HG02571 (cell line): ENCODE measurements around the gene CCSER1.
"Not testable (repeated sequence)": the region's sequence is repeated elsewhere in the genome, so short reads cannot be mapped to it uniquely, and the experiment has no call there.

Experiments used
- ATAC-seq: cut with Tn5 transposase; IDR thresholded peaks from one replicate; pipeline ENCODE4 v1.9.1; 2021; ENCODE audit warnings: mild to moderate bottlenecking, moderate library complexity; ENCODE audit not compliant: unreplicated experiment

Gene CCSER1

GRCh38 chr4:90996813-90997212 is 869.6 kb downstream of the CCSER1 start:
- no peak for ATAC-seq

DNA sequence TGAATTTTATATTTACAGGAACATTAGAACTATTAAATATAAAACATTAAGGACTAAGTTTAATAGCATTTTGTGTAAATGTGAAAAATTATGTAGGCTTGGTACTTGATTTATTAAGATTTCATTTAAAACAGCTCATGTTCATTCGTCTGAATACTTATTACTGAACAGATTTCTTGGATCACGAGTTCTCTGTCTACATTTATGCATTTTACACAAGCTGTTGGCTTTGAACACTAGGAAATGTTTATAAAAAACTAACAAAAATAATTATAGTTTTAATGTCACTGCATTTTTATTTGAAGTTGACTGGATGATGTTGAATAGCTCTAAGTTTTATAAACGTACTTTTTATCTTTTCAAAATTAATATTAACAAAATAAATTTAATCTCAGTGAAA is 888.7 kb downstream of the CCSER1 start:
- no peak for ATAC-seq

- ATAC-seq = no peak
Observed at GRCh38 chr4:91019513-91019912, 892.3 kb downstream of the CCSER1 start.

GRCh38 chr4:91025241-91026148 is 898.3 kb downstream of the CCSER1 start:
- ATAC-seq = no peak

GRCh38 chr4:91028228-91028627 is 901.0 kb downstream of the CCSER1 start:
- no peak for ATAC-seq

GRCh38 chr4:91031761-91032160 is 904.6 kb downstream of the CCSER1 start:
- ATAC-seq = no peak

DNA sequence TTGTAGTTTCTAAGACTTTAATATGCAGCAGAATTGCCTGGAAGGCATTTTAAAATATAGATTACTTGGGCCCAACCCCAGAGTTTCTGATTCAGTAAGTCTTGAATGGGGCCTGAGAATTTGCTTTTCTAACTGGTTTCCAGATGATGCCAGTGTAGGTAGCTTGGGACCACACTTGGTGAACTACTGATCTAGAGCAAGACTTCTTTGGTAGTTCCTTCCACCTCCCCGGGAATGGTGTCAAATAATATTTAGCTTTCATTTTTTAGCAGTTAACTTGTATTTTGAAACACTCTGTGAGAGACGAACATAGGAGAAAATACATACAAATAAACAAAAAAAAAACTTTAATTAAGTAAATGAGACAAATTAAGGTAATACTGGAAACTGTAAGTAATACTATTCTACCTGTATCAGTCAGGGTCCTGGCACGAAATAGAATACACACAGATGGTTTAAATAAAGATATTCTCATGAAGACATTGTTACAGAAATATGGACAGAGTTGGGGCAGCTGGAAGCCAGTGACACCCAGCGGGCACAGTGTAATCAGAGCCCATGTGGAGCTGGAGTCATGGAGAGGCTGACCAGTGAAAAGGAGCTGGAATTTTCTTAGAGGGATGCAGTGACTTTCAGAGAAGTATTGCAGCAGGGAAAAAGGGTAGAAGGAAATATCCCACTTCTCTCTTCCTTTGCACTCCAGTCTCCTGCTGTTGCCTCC is 905.7 kb downstream of the CCSER1 start:
- no peak for ATAC-seq

- ATAC-seq = no peak
Observed at GRCh38 chr4:91035276-91035675, 908.1 kb downstream of the CCSER1 start.

DNA sequence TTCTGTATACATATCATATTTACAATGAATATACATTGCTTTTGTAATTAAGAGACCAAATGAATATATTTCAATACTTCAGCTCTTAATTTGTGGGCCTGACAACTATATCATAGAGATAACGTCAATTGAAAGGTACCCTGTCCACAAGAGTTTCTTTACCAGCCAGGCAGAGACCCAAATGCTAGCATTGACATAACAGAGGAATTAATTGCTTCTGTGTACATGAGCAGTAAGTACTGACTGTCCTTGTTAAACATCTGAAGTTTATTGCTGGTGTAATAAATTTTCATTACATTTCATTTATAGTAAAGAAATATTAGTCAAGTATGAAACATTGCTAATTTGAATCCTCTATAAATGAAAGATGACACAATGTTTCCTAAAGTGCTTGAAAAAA is 910.8 kb downstream of the CCSER1 start:
- ATAC-seq = no peak

DNA sequence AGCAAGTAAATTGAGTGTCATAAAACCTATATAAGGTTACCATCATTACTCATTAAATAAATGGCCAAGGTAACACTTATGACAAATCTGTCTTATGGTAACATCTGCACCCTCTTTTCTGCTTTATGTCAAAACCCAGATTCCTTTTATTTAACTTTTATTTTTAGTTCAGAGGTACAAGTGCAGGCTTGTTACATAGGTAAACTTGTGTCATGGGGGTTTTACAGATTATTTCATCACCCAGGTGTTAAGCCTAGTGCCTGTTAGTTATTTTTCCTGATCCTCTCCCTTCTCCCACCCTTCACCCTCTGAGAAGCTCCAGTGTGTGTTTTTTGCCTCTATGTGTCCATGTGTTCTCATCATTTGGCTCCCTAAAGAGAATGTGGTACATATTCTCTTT is 930.7 kb downstream of the CCSER1 start:
- no peak for ATAC-seq

GRCh38 chr4:91058345-91058744 is 931.2 kb downstream of the CCSER1 start:
- no peak for ATAC-seq

- no peak for ATAC-seq
Observed at GRCh38 chr4:91064157-91064853, 937.1 kb downstream of the CCSER1 start.

DNA sequence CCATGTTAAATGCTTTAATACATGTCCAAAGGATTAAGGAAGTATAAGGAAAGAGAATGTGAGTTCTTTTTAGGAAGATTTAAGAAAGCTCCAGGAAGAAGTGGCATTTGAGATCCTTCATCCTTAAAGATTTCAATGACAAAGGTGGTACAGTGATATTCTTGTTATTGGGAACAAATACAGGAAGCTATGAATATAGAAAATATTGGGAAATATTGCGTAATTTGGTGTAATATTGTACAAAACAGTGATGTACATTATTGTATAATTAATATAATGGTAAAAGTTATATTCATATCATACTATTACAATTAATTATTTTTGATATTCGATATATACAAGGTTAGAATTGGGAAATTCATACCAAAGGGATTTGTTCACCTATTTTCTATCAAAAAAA is 937.9 kb downstream of the CCSER1 start:
- no peak for ATAC-seq

- no peak for ATAC-seq
Observed at GRCh38 chr4:91070736-91071135, 943.5 kb downstream of the CCSER1 start.

GRCh38 chr4:91076147-91076546 is 949.0 kb downstream of the CCSER1 start:
- ATAC-seq = no peak

GRCh38 chr4:91085961-91086360 is 958.8 kb downstream of the CCSER1 start:
- no peak for ATAC-seq

DNA sequence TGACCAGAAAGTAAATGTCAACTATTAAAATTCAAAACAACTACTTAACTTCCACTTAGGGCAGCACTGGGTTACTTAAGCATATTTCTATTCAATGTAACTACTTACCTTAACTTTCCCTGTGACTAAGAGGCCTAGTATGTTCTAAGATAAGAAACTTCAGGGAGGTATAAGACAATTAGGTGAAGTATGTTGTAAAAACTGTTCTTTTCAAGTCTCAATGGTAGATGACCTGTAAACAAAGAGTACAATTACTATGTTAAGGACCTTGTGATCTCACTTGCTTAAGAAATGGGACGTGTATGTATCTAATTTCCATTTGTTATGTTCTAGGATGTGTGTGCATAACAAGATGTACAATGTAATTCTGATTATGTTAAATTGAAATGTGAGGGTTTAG is 960.5 kb downstream of the CCSER1 start:
- no peak for ATAC-seq

DNA sequence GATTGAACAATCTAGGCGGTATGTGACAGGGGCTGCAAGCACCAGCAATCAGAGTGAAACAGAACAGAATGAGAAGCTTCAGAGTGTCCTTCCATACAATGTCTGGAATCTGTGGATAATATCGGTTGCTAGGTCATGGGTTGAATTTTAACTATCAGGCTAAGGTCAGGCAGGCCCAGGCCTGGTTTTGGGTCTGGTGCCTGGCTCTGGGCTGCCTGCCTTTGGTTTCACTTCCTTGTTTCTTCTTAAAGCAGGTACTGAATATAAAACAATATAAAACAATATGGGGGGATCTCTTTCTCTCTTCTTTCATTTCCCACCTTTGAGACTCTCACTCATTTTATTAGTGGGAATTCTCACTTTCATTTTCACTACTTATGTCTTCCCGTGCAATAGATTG is 962.0 kb downstream of the CCSER1 start:
- ATAC-seq = no peak

GRCh38 chr4:91092398-91092980 is 965.3 kb downstream of the CCSER1 start:
- no peak for ATAC-seq

DNA sequence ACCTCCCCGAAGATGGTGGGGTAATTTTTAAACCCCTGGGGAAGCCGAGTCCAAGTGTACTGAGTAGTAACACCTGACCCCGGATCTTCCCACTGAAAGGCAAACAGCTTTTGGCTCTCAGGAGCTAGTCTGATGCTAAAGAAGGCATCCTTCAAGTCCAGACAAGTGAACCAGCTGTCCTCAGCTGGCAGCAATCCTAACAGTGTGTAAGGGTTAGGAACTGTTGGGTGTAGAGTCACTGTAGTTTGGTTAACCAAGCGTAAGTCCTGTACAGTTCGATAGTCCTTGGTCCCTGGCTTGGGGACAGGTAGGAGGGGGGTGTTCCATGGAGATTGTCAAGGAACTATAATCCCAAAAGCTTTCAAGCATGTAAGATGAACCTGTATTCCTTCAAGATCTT is 967.0 kb downstream of the CCSER1 start:
- not testable (repeated sequence) for ATAC-seq

GRCh38 chr4:91099666-91100065 is 972.5 kb downstream of the CCSER1 start:
- no peak for ATAC-seq
